Renal cortical epithelial cell (primary cell): Measurements from ENCODE around the gene PAQR5. TPM values are rescaled to one million over a fixed set of nuclear protein-coding genes. Genes with fewer than 3 reads are reported as not detected.
"Not testable (repeated sequence)": the region's sequence is repeated elsewhere in the genome, so short reads cannot be mapped to it uniquely, and the experiment has no call there.

Source experiments
- DNase-seq: peaks from one replicate; pipeline ENCODE4 v3.0.0-alpha.2; 2011; ENCODE audit warnings: low read depth
- total RNA-seq: library from RNA; depleted of rRNA; stranded (reverse); fragments of >200 nt; gene quantifications from 2 replicates; pipeline ENCODE4 v1.2.3, GENCODE V29; 2014

Gene PAQR5
- total RNA-seq, 1 donor from 2014 or later = 8.2 TPM

DNA sequence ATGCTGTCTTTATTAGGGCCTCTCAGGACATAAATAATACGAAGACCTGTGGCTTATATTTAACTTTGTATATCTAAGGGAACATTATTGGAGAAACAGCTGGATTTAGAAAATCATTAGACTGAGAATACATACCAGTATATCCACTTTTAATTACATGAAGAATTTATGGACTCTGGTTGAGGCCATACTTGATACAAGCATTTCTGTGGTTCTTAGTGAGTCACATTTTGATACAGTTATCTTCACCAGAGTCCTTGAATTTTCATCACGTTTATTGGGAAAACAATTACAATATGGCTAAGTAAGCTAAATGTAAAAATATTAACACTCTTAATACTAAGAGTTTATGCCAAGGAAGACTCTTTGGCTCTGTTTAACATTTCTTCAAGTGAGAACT, 125.3 kb downstream of the PAQR5 start:
- DNase-seq = no peak

DNA sequence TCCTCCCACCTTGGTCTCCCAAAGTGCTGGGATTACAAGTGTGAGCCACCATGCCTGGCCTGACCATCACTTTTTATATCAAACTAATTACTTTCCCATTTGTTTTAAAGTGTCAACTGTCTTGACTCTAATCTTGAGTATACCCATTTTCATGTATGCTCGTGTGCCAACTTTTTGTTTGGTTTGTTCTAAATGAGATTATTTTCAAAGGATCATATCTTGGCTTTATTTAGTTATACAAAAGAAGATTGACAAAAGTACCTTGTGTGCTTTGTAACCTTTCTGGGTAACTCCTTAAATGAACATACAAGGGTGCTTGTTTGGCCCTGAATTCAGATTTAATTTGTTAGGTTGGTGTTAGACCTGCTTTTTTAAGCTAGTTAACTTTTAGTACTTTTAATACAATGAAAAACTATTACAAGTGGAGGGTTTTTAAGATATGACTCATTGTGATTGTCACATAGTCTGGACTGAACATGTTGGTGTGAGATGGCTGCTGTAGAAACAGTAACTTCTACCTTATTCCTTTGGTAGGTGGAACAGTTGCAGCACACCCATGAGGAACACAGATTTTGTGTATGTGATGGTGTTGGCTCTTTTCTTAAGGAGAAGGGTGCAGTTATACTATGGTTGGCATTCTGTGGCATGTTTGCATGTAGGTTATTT, 126.2 kb downstream of the PAQR5 start:
- peak; percentile 76 for DNase-seq

DNA sequence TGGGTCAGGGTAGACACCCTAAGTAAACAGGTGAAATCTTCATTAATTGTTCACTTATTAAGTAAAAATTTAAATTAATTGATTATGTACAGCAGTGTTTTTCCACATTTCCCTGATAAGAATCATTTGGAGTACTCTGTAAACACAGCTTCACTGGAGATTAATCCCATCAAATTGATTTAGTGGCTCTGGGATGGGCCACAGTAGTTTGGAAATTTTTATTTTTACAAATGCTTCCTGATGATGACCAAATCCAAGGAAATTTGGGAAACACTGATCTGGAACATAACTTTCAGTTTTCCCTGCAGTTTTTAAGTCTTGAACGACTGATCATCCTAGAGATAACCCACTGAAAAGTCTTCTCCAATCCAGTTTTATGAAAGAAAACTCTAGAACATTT, 135.1 kb downstream of the PAQR5 start:
- DNase-seq = no peak

DNA sequence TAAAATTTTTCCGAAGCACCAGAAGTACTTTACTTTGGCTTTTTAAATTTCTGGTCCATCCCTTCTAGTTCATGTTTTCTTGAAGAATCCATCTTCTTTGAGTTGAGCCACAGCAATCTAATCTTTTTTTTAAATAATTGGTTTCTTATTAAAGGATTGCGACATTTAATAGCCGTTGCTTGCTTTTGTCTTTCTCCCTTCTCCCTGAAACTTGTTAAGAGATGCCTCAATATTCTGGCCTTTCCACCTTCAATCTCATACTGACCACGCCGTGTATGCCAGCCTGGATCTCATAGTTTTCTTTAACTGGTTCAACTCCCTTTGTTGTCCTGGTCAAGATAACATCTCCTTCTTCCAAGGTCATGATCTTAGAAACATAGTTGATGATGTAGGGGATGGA, 135.5 kb downstream of the PAQR5 start:
- peak; percentile 47 for DNase-seq

DNA sequence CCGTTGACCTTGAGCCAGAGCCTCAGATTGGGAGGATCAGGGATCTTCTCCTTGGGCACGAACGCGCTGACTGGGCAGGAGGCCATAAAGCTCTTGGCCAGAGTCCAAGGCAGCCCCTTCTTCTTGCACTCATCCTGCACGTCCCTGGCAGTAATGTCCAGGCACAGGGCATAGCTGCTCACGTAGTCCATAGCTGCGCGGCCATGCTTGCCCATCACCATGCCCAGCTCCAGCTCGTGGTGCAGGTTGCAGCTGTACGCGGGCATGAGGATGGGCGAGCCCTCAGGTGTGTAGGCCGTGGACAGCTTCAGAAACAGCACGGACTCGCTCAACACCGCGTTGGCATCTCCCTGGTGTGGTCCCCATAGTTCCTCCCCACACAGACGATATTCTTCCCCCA, 136.0 kb downstream of the PAQR5 start:
- DNase-seq = no peak

DNA sequence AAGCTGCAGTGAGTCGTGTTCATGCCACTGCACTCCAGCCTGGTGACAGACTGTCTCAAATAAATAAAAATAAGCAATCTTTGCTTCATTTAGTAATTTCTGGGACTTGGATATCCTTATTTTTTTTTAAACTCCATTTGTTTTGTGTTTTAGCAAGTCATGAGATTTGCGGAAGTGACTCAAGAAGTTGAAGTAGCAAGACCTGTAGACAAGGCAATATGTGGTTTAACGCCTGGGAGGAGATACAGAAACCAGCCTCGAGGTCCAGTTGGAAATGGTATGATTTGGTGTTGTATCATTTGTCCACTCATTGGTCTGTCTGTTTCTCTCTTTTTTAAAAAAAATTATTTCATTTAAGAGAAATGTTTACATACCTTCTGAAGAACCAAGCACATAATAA, 137.3 kb downstream of the PAQR5 start:
- no peak for DNase-seq

DNA sequence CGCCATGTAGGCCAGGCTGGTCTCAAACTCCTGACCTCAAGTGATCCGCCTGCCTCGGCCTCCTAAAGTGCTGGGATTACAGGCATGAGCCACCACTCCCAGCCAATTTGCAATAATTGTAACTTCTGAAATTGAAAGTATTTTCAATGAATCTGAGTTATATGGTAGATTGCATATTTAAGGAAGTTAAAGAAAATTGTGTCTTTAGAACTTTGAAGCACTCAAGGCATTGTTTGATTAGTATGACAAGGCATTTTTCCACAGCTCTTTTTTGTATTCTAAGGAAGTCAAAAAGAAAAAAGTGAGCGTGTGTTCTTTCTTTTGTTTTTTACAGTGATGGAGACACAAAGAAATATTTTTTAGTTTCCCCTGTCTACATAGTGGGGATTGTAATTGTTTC, 138.2 kb downstream of the PAQR5 start:
- DNase-seq = no peak

DNA sequence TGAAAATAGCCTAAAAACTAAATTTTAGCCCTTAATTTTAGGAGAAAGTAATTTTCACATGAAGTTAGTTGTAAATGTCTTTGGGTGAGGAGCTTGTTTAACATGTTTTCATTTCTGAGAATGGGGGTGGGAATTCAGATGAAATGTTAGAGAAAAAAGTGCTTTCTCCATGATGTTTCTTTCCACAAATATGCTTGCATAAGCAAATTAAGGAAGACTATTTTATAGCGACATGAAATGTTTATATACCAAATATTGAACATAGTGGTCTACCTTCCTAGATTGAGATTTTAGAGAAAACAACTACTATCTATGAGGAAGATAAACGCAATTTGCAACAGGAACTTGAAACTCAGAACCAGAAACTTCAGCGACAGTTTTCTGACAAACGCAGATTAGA, 140.9 kb downstream of the PAQR5 start:
- DNase-seq = no peak

DNA sequence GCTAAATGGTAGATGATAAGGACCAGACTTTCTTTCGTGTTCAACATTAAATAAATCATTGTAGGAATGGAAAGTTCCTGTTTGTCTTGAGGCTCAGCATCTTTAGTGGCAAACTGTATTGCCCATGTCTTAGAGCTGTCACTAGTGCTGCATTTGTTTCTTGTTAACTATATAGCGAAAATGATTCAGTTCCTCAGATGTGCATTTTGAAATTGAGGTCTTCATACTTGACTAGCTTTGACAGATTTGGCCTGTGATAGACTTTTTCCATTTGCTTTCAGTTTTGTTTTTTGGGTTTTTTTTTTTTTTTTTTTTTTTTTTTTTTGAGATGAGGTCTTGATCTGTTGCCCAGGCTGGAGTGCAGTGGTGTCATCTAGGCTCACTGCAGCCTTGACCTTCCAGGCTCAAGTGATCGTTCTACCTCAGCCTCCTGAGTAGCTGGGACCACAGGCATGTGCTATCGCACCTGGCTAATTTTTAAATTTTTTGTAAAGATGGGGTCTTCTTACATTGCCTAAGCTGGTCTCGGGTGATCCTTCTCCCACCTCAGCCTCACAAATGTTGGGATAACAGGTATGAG, 144.4 kb downstream of the PAQR5 start:
- DNase-seq = peak; percentile 7

DNA sequence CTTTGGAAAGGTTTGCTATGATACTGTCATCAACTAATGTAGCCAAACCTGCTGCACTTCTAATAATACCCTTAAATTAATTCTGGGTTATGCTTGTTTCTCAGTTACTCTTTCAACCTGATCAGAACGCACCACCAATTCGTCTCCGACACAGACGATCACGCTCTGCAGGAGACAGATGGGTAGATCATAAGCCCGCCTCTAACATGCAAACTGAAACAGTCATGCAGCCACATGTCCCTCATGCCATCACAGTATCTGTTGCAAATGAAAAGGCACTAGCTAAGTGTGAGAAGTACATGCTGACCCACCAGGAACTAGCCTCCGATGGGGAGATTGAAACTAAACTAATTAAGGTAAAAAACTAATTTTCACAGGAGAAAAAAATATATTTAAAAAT, 146.0 kb downstream of the PAQR5 start:
- DNase-seq = no peak

DNA sequence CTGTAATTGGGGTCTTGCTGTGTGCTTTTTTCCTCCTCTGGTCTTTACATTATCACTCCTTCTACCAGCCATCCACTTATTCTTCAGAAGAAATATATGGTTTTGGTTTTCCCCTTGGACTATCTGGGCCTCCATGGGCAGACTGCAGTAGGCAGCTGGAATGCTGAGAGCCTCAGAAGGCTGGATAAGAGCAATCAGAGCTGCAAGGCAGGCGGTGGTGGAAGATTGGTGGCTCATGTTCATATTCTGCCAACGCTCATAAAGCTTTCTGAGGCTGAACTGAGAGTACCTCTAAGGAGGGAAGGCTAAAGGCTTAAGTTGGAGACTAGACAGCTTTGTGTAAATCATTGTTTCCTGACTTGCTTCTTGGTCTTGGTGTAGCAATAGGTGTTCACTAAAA, 148.2 kb downstream of the PAQR5 start:
- no peak for DNase-seq

DNA sequence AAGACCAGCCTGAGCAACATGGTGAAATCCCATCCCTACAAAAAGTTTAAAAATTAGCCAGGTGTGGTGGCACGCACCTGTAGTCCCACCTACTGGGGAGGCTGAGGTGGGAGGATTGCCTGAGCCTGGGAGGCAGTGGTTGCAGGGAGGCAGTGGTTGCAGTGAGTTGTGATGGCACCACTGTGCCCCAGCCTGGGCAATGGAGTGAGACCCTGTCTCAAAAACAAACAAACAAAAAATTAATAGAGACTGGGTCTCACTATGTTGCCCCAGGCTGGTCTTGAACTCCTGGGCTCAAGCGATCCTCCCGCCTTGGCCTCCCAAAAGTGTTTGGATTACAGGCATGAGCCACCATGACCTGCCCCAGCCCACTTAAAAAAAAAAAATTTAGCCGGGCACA, 151.5 kb downstream of the PAQR5 start:
- not testable (repeated sequence) for DNase-seq

DNA sequence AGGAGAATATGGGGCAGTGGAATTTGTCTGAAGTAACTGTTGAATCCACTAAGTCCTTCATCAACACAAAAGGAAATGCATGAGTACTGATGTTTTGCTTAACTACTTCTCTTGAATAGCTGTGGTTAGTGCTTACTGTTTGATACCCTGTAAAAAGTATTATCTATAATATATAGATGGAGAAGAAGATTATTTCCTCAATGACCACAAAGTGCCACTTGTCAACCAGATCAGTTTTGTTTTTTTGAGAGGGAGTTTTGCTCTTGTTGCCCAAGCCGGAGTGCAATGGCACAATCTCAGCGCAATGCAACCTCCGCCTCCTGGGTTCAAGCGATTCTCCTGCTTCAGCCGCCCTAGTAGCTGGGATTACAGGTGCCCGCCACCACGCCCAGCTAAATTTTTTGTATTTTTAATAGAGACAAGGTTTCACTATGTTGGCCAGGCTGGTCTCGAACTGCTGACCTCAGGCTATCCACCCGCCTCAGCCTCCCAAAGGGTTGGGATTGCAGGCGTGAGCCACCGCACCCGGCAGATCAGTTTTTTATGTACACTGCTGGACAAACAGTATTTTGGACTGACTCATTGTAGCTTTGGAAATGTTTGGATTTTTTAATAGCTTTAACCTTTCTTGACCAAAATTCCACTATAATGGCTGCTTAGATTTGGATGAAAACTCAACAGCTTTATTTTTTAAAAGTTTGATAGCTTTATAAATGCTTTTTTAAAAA, 152.4 kb downstream of the PAQR5 start:
- DNase-seq = peak; percentile 9

DNA sequence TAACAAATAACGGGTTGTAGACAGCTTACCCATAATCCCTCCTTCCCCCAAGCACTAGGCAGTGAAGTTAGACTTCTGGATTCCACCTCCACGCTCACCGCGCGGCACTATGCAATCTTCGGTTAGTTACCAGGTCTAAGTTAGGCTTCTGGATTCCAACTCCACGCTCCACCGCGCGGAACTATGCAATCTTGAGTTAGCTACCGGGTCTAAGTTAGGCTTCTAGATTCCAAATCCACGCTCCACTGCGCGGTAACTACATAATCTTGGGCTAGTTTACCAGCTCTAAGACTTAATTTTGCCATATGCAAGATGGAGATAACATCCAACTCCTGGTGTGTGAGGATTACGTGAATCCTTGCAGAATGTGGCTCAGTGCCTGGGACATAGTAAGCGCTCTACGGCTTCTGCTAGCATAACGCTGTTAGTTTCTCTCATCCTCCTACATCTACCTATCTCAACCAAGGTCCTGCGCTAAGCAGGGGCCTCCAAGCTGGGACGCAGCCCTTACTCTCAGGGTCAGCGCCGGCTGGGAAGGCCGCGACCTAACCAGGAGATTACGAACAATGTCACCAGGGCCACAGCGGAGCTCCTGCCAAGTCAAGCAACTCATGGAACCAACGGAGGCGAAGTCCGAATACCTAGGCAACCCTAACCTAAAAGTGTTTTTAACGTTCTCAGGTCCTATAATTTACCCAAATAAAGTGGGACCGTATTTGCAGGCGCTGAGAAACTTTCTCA, 153.4 kb downstream of the PAQR5 start:
- DNase-seq = peak; percentile 47

DNA sequence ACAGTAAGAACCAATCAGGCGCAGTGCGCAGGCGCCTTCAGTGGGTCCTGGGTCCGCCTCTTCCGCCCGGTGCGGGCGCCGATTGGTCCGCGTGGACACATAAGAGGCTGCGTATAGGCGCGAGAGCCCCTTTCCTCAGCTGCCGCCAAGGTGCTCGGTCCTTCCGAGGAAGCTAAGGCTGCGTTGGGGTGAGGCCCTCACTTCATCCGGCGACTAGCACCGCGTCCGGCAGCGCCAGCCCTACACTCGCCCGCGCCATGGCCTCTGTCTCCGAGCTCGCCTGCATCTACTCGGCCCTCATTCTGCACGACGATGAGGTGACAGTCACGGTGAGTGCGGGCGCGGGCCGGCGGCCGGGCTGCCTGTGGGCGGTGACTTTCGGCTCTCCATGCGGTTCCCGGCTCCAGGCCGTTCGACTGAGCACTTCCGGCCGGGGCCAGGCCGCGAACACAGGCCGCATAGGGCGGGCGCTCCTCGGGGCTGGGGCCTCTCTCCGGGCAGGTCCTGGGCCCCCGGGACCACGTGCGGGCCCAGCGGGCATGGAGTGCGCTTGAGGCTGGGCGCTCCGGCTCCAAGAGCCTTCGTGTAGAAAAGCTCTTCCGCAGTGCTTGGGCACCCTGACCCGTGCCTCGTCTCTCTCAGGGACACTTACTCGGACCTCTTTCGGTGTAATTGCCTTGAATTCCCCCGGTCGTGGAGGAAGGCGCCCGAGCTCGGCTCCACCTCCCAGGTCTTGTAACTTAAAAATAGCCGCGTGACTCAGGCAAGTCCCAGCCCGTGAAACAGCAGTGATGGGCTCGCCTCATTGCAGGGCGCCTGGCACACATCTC, 154.2 kb downstream of the PAQR5 start, which contains the start of gene RPLP1:
Gene RPLP1, plus strand, starts transcription at position 127 of the 830 bp plus-strand sequence. Its CDS starts 131 bp downstream, at position 258.
- DNase-seq = peak; percentile 87

DNA sequence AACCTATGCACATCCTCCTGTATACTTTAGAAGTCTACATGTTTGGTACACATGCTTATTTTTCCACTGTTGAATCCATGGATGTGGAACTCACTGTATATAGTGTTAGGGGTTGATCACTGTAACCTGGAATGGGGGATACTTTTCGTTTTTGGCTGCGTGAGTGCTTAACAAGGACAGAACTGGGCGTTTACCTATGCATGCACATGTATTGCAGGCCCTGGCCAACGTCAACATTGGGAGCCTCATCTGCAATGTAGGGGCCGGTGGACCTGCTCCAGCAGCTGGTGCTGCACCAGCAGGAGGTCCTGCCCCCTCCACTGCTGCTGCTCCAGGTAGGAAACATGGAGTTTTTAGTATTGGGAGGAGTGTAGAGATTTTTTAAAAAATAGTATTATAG, 156.2 kb downstream of the PAQR5 start:
- no peak for DNase-seq

DNA sequence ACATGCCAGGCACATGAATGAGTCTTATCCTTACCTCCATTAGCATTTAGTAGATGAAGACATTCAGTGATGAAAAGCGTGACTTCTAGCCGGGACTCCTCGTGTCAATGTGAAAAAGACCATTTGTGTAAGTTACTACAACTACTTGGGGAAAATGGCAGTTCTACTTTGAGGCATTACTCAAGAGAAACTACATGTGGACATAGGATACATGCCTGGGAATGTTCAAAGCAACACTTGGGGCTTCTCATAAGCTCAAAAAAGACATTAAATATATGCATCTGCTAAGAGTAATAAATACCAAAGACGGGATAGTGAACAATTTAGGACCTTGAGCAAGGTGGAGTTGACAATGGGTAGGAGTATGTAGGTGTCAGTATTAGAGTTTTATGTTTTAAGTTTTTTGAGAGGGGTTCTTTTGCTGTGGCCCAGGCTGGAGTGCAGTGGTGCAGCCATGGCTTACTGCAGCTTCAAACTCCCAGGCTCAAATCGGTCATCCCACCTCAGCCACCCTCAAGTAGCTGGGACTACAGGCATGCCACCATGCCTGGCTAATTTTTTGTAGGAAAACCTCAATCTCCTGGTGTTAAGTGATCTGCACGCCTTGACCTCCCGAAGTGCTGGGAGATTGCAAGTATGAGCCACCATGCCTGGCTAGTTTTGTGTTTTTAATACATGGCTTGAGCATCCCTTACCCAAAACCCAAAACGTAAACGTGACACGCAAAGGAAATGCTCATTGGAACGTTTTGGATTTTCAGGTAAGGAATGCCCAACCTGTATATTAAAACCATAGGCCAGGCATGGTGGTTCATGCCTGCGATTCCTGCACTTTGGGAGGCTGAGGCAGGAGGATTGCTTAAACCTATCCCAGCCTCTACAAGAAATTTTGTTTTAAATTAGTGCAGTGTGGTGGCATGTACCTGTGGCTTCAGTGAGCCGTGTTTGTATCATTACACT, 157.8 kb downstream of the PAQR5 start:
- no peak for DNase-seq
